HepG2 (cell line): ENCODE results near the gene SPON2. TPM values are rescaled to one million over a fixed set of nuclear protein-coding genes. Genes with fewer than 3 reads are reported as not detected.

Experiments used
- ARHGAP35 ChIP-seq: sonication (generic); formaldehyde crosslinking; IDR thresholded peaks from 2 replicates; pipeline ENCODE4 v1.9.0; 2022; ENCODE audit warnings: mild to moderate bottlenecking, inconsistent platforms, moderate library complexity, missing genetic modification reagents, borderline replicate concordance
- BRD4 ChIP-seq: sonication (generic); formaldehyde crosslinking; IDR thresholded peaks from 2 replicates; pipeline ENCODE4 v1.4.0; 2020; ENCODE audit warnings: missing genetic modification reagents
- NCOR1 ChIP-seq: fragments of 200-600 bp; sonication (generic); IDR thresholded peaks from 2 replicates; pipeline ENCODE4 v1.7.0; 2017; ENCODE audit warnings: antibody characterized with exemption, low read length, borderline replicate concordance
- TFDP2 ChIP-seq: sonication (generic); formaldehyde crosslinking; IDR thresholded peaks from 2 replicates; pipeline ENCODE4 v1.4.0; 2020; ENCODE audit warnings: missing genetic modification reagents
- UBTF ChIP-seq: sonication (generic); formaldehyde crosslinking; IDR thresholded peaks from 2 replicates; pipeline ENCODE4 v1.4.0; 2020; ENCODE audit warnings: mild to moderate bottlenecking, missing genetic modification reagents
- ZBTB2 ChIP-seq: sonication (generic); formaldehyde crosslinking; IDR thresholded peaks from 2 replicates; pipeline ENCODE4 v1.8.0; 2022; ENCODE audit warnings: low read depth, missing genetic modification reagents
- ZHX2 ChIP-seq, 2 experiments: sonication (generic) in 1 of 2; formaldehyde crosslinking in 1 of 2; IDR thresholded peaks; 2 replicates each; pipeline versions ENCODE4 v1.6.1 to v1.9.0; 2014 to 2022; ENCODE audit warnings: antibody characterized with exemption in 1 of 2, borderline replicate concordance in 1 of 2, inconsistent platforms in 1 of 2, low read depth in 1 of 2, missing genetic modification reagents in 1 of 2
- ZIK1 ChIP-seq: sonication (generic); formaldehyde crosslinking; IDR thresholded peaks from 2 replicates; pipeline ENCODE4 v1.5.0; 2020; ENCODE audit warnings: mild to moderate bottlenecking, low read depth, missing genetic modification reagents, borderline replicate concordance
- ZNF33B ChIP-seq: sonication (generic); formaldehyde crosslinking; IDR thresholded peaks from 2 replicates; pipeline ENCODE4 v1.5.1; 2020; ENCODE audit warnings: mild to moderate bottlenecking, missing genetic modification reagents
- ZNF543 ChIP-seq: sonication (generic); formaldehyde crosslinking; IDR thresholded peaks from 2 replicates; pipeline ENCODE4 v1.4.0; 2020; ENCODE audit warnings: mild to moderate bottlenecking, missing genetic modification reagents
- polyA plus RNA-seq, 8 experiments: library from polyadenylated mRNA; depleted of rRNA in 3 of 8; stranded (reverse) in 7 of 8; unstranded in 1 of 8; fragments of >200 nt; fragmentation: Illumina TruSeq in 4 of 8; extraction: Trizol in 4 of 8; gene quantifications; 2 replicates each; pipeline versions ENCODE4 v1.2.1 to v1.2.3, GENCODE V29; 2011 to 2016; ENCODE audit warnings: low read depth in 4 of 8, missing spikeins in 1 of 8, mixed read lengths in 1 of 8; ENCODE audit not compliant: insufficient read depth in 1 of 8
- total RNA-seq, 5 experiments: library from RNA; depleted of rRNA; stranded (reverse); fragments of >200 nt; fragmentation: Illumina TruSeq; extraction: Trizol; gene quantifications; 2 replicates each; pipeline ENCODE4 v1.2.3, GENCODE V29; 2016; ENCODE audit warnings: low read depth in 1 of 5
- TF ChIP-seq, protein P1 (sequence below): sonication (generic); formaldehyde crosslinking; conservative IDR thresholded peaks from 2 replicates; pipeline ENCODE4 v1.4.0; 2020; ENCODE audit warnings: mild to moderate bottlenecking, missing genetic modification reagents, moderate library complexity

SPON2 gene
- total and polyA plus RNA-seq, 2 of the 13 experiments (the other 11 are each of a cell fraction or from before 2014, with no cell fraction given): 17.4 to 55.2 TPM

DNA sequence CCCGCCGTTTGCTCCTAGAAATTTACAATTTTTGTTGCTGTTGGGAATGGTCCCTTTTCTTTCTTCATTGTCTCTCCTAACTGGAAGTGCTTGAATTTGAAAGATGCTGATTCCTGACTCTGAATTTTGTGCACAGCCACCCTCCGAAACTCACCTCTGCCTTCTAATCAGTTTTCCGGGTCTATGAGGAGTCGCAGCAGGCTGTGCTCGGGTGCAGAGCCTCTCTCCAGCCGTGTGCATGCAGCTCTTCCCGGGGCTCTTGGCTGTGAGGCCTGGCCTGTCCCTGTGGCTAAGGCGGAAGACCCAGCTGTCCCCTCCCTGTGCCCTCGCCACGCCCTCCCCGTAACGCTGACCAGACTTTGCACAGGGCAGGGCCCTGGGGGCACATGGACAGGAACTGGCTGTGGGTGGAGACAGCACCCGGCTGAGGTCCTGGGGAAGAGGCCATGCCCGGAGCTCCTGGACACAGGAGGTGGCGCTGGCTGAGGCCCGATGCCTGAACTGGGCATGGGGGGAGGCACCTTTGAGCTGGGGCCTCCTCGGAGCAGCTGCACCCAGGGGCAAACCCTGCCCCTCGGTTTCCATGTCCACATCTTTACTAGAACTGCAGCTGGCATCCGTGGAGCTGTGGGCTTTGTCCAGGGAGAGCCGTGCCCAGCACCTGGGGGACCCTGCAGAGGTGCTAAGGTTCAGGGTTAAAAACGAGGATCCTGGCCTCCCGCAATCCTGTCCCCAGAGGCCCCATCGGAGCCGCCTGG, 32.6 kb upstream of the SPON2 start (continued):
- TF ChIP-seq UBTF (CRISPR knock-in tag) (peak; percentile 98), ARHGAP35 (CRISPR knock-in tag) (no peak), BRD4 (no peak; the same call in 1 of the 2 replicates), ZHX2 (IDR thresholded peaks at IDR 0.05; ENCODE audit: low read depth) (peak; percentile 28; the same call in 1 of the 2 replicates), ZHX2 (CRISPR knock-in tag; IDR thresholded peaks at IDR 0.05; ENCODE audit: borderline replicate concordance) (no peak), ZNF543 (CRISPR knock-in tag) (peak; percentile 81), NCOR1 (0 out of 2 replicates have a peak, but pooled peaks have one; percentile 34), ZNF33B (CRISPR knock-in tag) (peak; percentile 88; the same call in 1 of the 2 replicates), ZIK1 (0 out of 2 replicates have a peak, but pooled peaks have one; percentile 76), ZBTB2 (CRISPR knock-in tag) (0 out of 2 replicates have a peak, but pooled peaks have one; percentile 55), TFDP2 (CRISPR knock-in tag) (peak; percentile 51; the same call in 1 of the 2 replicates)
- TF ChIP-seq, protein P1, sequence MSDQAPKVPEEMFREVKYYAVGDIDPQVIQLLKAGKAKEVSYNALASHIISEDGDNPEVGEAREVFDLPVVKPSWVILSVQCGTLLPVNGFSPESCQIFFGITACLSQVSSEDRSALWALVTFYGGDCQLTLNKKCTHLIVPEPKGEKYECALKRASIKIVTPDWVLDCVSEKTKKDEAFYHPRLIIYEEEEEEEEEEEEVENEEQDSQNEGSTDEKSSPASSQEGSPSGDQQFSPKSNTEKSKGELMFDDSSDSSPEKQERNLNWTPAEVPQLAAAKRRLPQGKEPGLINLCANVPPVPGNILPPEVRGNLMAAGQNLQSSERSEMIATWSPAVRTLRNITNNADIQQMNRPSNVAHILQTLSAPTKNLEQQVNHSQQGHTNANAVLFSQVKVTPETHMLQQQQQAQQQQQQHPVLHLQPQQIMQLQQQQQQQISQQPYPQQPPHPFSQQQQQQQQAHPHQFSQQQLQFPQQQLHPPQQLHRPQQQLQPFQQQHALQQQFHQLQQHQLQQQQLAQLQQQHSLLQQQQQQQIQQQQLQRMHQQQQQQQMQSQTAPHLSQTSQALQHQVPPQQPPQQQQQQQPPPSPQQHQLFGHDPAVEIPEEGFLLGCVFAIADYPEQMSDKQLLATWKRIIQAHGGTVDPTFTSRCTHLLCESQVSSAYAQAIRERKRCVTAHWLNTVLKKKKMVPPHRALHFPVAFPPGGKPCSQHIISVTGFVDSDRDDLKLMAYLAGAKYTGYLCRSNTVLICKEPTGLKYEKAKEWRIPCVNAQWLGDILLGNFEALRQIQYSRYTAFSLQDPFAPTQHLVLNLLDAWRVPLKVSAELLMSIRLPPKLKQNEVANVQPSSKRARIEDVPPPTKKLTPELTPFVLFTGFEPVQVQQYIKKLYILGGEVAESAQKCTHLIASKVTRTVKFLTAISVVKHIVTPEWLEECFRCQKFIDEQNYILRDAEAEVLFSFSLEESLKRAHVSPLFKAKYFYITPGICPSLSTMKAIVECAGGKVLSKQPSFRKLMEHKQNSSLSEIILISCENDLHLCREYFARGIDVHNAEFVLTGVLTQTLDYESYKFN: peak; percentile 90
